Neuron (in vitro differentiated cells): Measurements from ENCODE around the gene GRB7.
"Not testable (repeated sequence)": the region's sequence is repeated elsewhere in the genome, so short reads cannot be mapped to it uniquely, and the experiment has no call there.

Source experiments
- H2AFZ ChIP-seq: one replicate; pipeline ENCODE4 v1.6.1; 2013; ENCODE audit warnings: low read depth, mild to moderate bottlenecking, inconsistent platforms, low read length, moderate library complexity
- H3K27me3 ChIP-seq: one replicate; pipeline ENCODE4 v1.6.1; 2013; ENCODE audit warnings: low read length; ENCODE audit not compliant: insufficient read depth
- H3K36me3 ChIP-seq: one replicate; pipeline ENCODE4 v1.6.1; 2013; ENCODE audit warnings: low read length; ENCODE audit not compliant: insufficient read depth
- H3K4me1 ChIP-seq: one replicate; pipeline ENCODE4 v1.6.1; 2013; ENCODE audit warnings: low read length; ENCODE audit not compliant: insufficient read depth
- H3K4me3 ChIP-seq: 2 replicates; pipeline ENCODE4 v1.5.1; 2013; ENCODE audit warnings: mild to moderate bottlenecking, low read length, moderate library complexity
- H3K9me3 ChIP-seq: one replicate; pipeline ENCODE4 v1.6.1; 2013; ENCODE audit warnings: low read length

Gene GRB7

DNA sequence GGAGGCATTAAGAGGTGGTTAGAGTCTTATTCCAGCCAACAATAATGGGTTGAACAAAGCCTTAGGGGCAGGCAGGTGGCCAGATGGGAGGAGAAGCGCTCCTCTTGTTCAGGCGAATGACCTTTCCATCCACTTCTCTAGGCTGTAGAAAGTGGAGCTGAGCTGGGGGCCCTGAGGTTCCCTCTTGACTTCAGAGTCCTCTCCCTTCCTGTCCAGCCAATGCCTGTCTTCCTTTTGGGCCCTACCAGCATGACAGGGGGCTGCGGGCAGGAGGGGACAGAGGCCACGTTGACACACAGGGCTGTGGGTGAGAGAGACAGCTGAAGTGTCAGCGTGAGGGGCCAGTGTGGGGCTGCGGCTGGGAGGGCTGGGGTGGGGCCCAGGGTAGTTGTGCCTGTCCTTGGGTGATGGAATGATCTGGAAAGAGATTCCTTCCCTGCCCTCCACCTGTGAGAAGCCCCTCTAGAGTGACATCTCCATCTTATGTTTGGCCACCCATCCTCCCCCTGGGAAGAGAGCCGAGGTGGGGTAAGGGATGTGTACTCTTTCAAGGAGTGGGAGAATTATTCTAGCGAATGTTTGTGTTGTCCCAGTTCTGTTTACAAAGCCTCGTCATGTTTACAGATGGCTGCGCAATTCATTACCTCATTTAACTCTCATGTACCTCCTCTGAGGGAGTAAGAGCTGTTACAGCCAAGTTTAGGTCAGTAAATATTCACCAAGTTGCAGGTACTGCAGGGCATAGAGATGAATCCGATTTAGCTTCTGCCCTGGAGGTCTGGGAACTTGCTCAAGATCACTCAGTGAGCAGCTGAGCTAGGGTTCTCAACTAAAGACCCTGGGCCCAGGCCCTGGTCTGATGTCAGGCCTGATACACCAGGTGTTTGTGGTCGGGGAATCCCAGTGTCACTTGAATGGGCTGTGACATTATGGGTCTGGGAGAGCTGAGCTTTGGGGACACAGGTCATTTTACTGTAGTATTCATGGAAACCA lies 34.5 kb upstream of the GRB7 start:
- no peak overlapping the region for H3K4me3 ChIP-seq
- no peaks in the 10 kb centered on the region for H3K9me3 ChIP-seq
- peaks cover 22% of the 10 kb centered on the region for H3K36me3 ChIP-seq
- H2AFZ ChIP-seq = no peak overlapping the region
- H3K27me3 ChIP-seq = no peaks in the 10 kb centered on the region
- H3K4me1 ChIP-seq = peaks cover 28% of the 10 kb centered on the region

DNA sequence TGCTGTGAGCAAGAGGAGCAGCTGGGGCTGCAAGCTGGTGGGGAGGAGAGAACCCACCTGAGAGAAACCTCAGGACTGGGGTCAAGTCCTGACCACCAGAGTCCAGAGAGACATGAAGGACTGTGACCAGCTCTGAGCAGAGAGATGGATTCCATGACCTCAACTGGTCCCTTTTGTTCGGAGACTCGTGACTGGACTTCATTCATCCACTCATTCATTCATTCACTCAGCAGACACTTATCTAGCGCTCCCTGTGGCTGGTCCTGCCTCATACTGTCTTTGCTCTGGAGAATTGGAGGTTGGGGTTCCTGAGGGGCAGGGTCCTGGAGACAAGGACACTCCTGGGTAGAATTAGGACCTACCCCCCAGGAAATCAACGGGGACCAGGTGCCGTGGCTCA lies 33.8 kb upstream of the GRB7 start:
- H3K27me3 ChIP-seq = no peaks in the 10 kb centered on the region
- H3K4me3 ChIP-seq = no peak overlapping the region
- H3K36me3 ChIP-seq = peaks cover 28% of the 10 kb centered on the region
- H3K4me1 ChIP-seq = peaks cover 28% of the 10 kb centered on the region
- H3K9me3 ChIP-seq = no peaks in the 10 kb centered on the region
- H2AFZ ChIP-seq = no peak overlapping the region

DNA sequence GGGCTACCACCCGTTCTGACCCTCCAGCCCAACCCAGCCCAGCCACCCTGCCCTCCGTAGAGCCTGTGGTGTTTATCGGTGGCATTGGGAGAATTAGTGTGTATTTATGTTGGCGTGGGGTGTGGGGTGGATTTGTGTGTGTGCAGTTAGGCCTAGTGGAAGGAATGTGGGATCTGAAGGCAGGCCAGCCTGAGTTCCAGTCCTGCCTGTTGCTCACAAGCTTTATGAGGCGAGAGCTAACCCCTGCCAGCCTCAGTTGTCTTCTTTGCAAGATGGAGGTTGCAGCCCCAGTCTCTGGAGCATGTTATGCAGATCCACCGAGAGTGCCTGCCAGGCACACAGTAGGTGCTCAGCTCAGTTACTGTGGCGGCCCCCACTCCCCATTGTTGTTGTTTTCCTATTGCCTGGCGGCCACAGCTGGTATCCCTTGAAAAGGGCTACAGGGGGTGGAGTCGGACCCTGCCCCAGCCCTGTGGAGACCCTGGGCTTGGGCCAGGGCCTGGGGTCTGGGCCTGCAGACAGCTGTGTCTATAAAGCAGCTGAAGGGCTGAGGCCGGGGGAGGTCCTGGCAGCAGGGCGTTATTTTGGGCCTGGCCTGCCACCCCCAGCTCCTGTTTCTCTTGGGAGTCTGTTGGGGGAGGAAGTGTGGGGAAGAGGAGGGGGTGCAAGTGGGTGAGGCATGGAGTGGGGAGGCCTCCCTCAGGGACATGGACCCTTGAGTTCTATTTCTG lies 32.8 kb upstream of the GRB7 start:
- peaks cover 21% of the 10 kb centered on the region for H3K4me1 ChIP-seq
- peaks cover 39% of the 10 kb centered on the region for H3K36me3 ChIP-seq
- no peaks in the 10 kb centered on the region for H3K27me3 ChIP-seq
- H2AFZ ChIP-seq = no peak overlapping the region
- H3K9me3 ChIP-seq = no peaks in the 10 kb centered on the region
- no peak overlapping the region for H3K4me3 ChIP-seq

DNA sequence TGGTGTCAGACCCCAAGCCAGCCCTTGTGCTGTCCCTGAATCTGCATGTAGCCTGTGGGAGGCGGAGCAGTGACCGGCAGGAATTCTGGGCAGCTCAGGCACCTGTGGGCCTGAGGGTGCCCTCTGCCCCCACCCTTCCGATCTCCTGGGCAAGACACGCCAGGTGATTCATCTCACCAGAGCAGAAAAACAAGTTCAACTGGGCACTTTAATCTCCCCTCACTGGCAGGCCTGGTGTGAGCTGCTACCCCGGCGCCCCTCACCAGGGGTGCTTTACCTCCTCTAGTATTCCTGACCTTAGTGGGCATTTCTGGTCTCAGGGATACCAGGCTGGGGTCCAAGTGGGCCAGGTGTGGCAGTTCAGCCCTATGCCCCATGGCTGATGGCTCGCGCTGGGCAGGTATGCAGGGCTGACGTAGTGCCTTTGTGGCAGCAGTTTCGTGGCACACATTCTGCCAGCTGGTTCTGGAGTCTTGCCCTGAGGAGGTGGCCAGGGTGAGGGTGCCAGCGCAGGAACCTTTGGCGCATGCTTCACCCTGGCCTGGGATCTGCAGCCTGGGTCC lies 31.9 kb upstream of the GRB7 start:
- H3K36me3 ChIP-seq = peaks cover 47% of the 10 kb centered on the region
- H3K27me3 ChIP-seq = no peaks in the 10 kb centered on the region
- H3K4me1 ChIP-seq = peaks cover 18% of the 10 kb centered on the region

DNA sequence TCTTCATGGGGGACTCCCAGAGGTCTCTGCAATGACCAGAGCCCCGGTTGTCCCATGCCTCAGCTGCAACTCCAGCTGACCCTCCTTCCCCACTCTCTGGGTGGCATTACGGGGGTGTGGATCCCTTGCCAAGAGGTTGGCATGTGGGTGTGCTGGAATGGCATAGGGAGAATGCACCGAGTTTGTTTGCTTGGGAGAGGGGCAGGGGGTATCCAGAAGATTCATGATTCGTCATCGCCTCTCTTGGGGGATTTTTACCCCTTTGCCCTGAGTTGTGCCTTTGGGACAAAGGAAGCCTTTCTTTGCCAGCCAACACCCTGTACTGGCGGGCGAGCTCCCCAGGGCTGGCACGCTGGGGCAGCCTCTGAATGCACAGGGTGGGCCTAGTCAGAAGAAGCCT lies 31.4 kb upstream of the GRB7 start:
- Histone ChIP-seq H3K36me3 (peaks cover 48% of the 10 kb centered on the region), H3K27me3 (no peaks in the 10 kb centered on the region), H2AFZ (no peak overlapping the region), H3K9me3 (no peaks in the 10 kb centered on the region), H3K4me3 (no peak overlapping the region), H3K4me1 (peaks cover 13% of the 10 kb centered on the region)

More for the DNA sequence above, 31.9 kb upstream of the GRB7 start:
- H2AFZ ChIP-seq = no peak overlapping the region
- no peaks in the 10 kb centered on the region for H3K9me3 ChIP-seq
- no peak overlapping the region for H3K4me3 ChIP-seq

DNA sequence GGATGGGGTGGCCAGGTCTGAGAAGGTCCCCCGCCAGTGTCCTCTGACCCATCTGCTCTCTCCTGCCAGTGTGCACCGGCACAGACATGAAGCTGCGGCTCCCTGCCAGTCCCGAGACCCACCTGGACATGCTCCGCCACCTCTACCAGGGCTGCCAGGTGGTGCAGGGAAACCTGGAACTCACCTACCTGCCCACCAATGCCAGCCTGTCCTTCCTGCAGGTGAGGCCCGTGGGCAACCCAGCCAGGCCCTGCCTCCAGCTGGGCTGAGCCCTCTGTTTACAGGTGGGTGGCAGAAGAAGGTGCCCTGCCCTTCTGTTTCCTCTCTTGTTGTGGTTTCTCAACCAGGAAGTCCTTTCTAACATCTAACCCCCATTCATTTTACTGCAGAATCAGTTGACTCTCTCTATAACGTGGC lies 30.8 kb upstream of the GRB7 start:
- Histone ChIP-seq H3K27me3 (no peaks in the 10 kb centered on the region), H3K4me3 (no peak overlapping the region), H2AFZ (no peak overlapping the region), H3K36me3 (peaks cover 54% of the 10 kb centered on the region), H3K9me3 (no peaks in the 10 kb centered on the region), H3K4me1 (peaks cover 8% of the 10 kb centered on the region)

DNA sequence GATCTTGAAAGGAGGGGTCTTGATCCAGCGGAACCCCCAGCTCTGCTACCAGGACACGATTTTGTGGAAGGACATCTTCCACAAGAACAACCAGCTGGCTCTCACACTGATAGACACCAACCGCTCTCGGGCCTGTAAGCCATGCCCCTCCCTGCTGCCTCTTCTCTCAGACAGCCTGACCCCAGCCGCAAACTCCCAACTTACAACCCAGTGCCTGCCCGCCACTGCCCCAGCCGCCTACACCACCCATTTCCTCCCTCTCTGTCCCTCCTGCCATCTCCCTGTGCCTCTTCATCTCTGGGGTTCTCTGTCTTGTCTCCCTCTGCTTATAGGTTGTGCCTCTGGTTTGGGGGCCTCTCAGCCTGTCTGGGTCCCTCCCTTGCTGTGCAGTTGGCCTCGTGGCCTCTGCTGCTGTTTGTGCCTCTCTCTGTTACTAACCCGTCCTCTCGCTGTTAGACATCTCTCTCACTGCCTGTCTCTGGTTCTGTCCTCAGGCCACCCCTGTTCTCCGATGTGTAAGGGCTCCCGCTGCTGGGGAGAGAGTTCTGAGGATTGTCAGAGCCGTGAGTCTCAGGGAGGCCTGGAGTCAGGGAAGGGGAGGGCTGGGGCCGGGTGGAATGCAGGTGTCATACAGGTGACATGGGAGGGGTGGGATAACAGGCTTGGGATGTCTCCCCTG lies 28.3 kb upstream of the GRB7 start:
- no peaks in the 10 kb centered on the region for H3K9me3 ChIP-seq
- H3K27me3 ChIP-seq = no peaks in the 10 kb centered on the region
- H3K36me3 ChIP-seq = peaks cover 62% of the 10 kb centered on the region
- H3K4me3 ChIP-seq = no peak overlapping the region
- no peaks in the 10 kb centered on the region for H3K4me1 ChIP-seq
- H2AFZ ChIP-seq = no peak overlapping the region

DNA sequence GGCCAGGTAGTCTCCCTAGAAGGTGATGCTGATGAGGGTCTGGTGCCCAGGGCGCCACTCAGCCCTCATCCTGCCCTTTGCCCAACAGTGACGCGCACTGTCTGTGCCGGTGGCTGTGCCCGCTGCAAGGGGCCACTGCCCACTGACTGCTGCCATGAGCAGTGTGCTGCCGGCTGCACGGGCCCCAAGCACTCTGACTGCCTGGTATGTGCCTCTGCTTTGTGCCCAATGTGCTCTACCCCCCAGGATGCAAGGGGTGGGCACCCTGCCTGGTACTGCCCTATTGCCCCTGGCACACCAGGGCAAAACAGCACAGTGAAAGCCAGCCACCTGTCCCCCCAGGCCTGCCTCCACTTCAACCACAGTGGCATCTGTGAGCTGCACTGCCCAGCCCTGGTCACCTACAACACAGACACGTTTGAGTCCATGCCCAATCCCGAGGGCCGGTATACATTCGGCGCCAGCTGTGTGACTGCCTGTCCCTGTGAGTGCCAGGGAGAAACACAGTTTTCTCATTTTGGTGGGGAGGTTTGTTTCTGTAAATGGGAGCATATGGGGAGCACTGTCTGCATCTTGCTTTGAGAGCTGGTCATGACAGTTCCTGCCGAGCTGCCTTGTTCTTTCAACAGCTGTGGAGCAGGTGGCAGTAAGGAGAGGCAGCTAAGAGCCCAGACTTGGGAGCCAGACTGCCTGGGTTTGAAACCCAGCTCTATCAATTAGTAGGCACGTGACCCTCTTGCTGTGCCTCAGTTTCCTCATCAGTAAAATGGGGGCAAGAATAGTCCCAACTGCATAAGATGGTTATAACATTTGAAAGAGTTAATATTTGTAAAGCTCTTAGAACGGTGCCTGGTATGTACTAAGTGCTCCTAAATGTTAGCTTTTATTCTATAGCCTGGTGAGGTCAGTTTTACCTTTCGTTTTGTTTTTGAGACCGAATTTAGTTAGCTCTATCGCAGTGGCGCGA lies 27.5 kb upstream of the GRB7 start:
- no peak overlapping the region for H3K4me3 ChIP-seq
- H3K27me3 ChIP-seq = no peaks in the 10 kb centered on the region
- H3K36me3 ChIP-seq = peaks cover 63% of the 10 kb centered on the region
- H3K4me1 ChIP-seq = no peaks in the 10 kb centered on the region
- no peaks in the 10 kb centered on the region for H3K9me3 ChIP-seq
- no peak overlapping the region for H2AFZ ChIP-seq

DNA sequence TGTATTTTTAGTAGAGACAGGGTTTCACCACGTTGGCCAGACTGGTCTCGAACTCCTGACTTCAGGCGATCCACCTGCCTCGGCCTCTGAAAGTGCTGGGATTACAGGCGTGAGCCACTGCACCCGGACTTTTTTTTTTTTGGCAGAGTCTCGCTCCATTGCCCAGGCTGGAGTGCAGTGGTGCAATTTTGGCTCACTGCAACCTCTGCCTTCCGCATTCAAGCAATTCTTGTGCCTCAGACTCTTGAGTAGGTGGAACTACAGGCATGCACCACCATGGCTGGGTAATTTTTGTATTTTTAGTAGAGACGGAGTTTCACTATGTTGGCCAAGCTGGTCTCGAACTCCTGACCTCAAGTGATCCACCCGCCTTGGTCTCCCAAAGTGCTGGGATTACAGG lies 26.7 kb upstream of the GRB7 start:
- not testable (repeated sequence) for H3K4me1 ChIP-seq, H3K27me3 ChIP-seq, H3K4me3 ChIP-seq, H3K9me3 ChIP-seq, H2AFZ ChIP-seq
- peaks cover 71% of the 10 kb centered on the region for H3K36me3 ChIP-seq

DNA sequence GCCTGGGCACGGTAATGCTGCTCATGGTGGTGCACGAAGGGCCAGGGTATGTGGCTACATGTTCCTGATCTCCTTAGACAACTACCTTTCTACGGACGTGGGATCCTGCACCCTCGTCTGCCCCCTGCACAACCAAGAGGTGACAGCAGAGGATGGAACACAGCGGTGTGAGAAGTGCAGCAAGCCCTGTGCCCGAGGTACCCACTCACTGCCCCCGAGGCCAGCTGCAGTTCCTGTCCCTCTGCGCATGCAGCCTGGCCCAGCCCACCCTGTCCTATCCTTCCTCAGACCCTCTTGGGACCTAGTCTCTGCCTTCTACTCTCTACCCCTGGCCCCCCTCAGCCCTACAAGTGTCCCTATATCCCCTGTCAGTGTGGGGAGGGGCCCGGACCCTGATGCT lies 25.9 kb upstream of the GRB7 start:
- Histone ChIP-seq H3K4me3 (no peak overlapping the region), H3K9me3 (no peaks in the 10 kb centered on the region), H2AFZ (no peak overlapping the region), H3K27me3 (no peaks in the 10 kb centered on the region), H3K4me1 (no peaks in the 10 kb centered on the region), H3K36me3 (peaks cover 74% of the 10 kb centered on the region)

DNA sequence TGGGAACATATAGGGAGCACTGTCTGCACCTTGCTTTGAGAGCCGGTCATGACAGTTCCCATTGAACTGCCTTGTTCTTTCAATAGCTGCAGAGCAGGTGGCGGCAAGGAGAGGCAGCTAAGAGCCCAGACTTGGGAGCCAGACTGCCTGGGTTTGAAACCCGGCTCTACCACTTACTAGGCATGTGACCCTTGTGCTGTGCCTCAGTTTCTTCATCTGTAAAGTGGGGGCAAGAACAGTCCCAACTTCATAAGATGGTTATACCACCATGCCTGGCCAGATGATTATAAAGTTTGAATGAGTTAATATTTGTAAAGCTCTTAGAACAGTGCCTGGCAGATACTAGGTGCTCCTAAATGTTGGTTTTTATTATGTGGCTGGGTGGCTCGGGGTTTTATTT lies 23.5 kb upstream of the GRB7 start:
- Histone ChIP-seq H3K9me3 (no peaks in the 10 kb centered on the region), H3K4me1 (no peaks in the 10 kb centered on the region), H3K27me3 (no peaks in the 10 kb centered on the region), H3K4me3 (no peak overlapping the region), H3K36me3 (peaks cover 71% of the 10 kb centered on the region), H2AFZ (no peak overlapping the region)
